ENCODE data around the gene ZNF599.

Gene ZNF599

DNA sequence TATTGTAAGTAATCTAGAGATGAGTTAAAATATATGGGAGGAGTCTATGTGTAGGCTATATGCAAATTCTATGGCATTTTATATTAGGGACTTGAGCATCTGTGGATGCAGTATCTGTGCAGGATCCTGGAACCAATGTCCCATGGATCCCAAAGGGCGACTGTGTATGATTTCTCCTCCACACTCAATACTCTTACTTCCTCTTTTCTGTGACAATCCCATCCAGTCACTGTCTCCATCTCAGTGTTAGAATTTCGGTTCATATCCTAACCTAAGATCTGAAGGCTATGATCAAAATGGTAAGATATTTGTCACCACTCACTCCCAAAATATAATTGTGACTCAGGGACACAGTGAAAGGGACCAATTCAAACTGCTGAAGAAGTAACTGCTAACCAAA, 15.1 kb upstream of the ZNF599 start:
- no peak overlapping the region for H3K27ac ChIP-seq (ENCODE audit: insufficient read depth, low read length, poor library complexity, severe bottlenecking)
- no peaks in the 10 kb centered on the region for H3K36me3 ChIP-seq (ENCODE audit: control insufficient read depth, insufficient read depth, low read length)
- no peaks in the 10 kb centered on the region for H3K27me3 ChIP-seq (replicated peaks; ENCODE audit: control insufficient read depth, insufficient read depth, low read length, poor library complexity, severe bottlenecking)
- H3K9me3 ChIP-seq (ENCODE audit: control insufficient read depth, low read length), result no peaks in the 10 kb centered on the region
- DNase-seq, result no peak
- no peak overlapping the region for H3K4me3 ChIP-seq (ENCODE audit: insufficient read depth, low read depth, low read length, poor library complexity, severe bottlenecking)
- H3K4me1 ChIP-seq (ENCODE audit: control insufficient read depth, insufficient read depth, low read length, poor library complexity, severe bottlenecking), result no peaks in the 10 kb centered on the region

- H3K9me3 ChIP-seq (ENCODE audit: control insufficient read depth, low read length), result no peaks in the 10 kb centered on the region
- H3K27ac ChIP-seq (ENCODE audit: insufficient read depth, low read length, poor library complexity, severe bottlenecking), result no peak overlapping the region
- no peak for DNase-seq
- no peak overlapping the region for H3K4me3 ChIP-seq (ENCODE audit: insufficient read depth, low read depth, low read length, poor library complexity, severe bottlenecking)
- no peaks in the 10 kb centered on the region for H3K36me3 ChIP-seq (ENCODE audit: control insufficient read depth, insufficient read depth, low read length)
- no peaks in the 10 kb centered on the region for H3K4me1 ChIP-seq (ENCODE audit: control insufficient read depth, insufficient read depth, low read length, poor library complexity, severe bottlenecking)
- H3K27me3 ChIP-seq (replicated peaks; ENCODE audit: control insufficient read depth, insufficient read depth, low read length, poor library complexity, severe bottlenecking), result no peaks in the 10 kb centered on the region
These were observed 14.2 kb upstream of the ZNF599 start for GRCh38 chr19:34787059-34787824.

GRCh38 chr19:34786236-34786635, 13.2 kb upstream of the ZNF599 start:
- no peaks in the 10 kb centered on the region for H3K27me3 ChIP-seq (replicated peaks; ENCODE audit: control insufficient read depth, insufficient read depth, low read length, poor library complexity, severe bottlenecking)
- no peak for DNase-seq
- H3K4me1 ChIP-seq (ENCODE audit: control insufficient read depth, insufficient read depth, low read length, poor library complexity, severe bottlenecking), result no peaks in the 10 kb centered on the region
- H3K36me3 ChIP-seq (ENCODE audit: control insufficient read depth, insufficient read depth, low read length), result no peaks in the 10 kb centered on the region
- no peak overlapping the region for H3K27ac ChIP-seq (ENCODE audit: insufficient read depth, low read length, poor library complexity, severe bottlenecking)
- no peaks in the 10 kb centered on the region for H3K9me3 ChIP-seq (ENCODE audit: control insufficient read depth, low read length)
- H3K4me3 ChIP-seq (ENCODE audit: insufficient read depth, low read depth, low read length, poor library complexity, severe bottlenecking), result no peak overlapping the region

DNA sequence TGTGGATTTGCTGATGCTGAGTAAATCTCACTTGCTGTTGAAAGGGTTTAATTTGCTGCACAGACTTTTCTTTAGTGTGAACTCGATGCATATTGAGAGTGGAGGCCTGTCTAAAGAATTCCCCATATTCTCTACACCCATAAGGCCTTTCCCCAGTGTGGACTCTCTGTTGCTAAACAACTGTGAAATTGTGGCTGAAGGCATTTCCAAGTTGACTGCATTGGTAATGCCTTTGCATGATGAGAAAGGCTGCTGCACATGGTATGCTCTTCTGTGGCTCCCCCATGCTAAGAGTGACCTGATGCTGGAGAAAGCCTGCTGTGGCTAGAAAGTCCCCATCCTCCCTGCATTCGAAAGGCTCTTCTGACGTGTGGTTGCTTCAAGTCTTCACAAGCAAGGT, 6.6 kb upstream of the ZNF599 start:
- Histone ChIP-seq H3K4me3 (ENCODE audit: insufficient read depth, low read depth, low read length, poor library complexity, severe bottlenecking) (no peak overlapping the region), H3K4me1 (ENCODE audit: control insufficient read depth, insufficient read depth, low read length, poor library complexity, severe bottlenecking) (no peaks in the 10 kb centered on the region), H3K27me3 (replicated peaks; ENCODE audit: control insufficient read depth, insufficient read depth, low read length, poor library complexity, severe bottlenecking) (no peaks in the 10 kb centered on the region), H3K36me3 (ENCODE audit: control insufficient read depth, insufficient read depth, low read length) (no peaks in the 10 kb centered on the region), H3K9me3 (ENCODE audit: control insufficient read depth, low read length) (no peaks in the 10 kb centered on the region), H3K27ac (ENCODE audit: insufficient read depth, low read length, poor library complexity, severe bottlenecking) (no peak overlapping the region)
- no peak for DNase-seq

DNA sequence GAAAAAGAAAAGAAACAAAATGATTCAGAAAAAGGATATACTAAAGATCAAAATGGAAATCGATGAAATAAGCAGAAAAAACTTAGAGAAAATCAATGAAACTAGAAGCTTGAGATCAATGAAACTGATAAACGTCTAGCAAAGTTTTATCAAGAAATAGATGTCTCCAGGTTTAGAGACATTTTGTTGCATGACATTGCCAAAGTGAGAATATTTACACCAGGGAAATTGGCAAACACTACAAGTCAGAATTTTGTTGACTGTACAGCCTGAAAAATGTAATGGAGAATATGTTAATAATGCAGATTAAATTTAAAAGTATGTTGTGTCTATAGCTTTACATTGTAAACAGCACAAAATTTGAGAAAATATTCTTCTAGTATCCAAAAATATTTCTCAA, 5.3 kb upstream of the ZNF599 start:
- H3K36me3 ChIP-seq (ENCODE audit: control insufficient read depth, insufficient read depth, low read length), result no peaks in the 10 kb centered on the region
- no peak overlapping the region for H3K27ac ChIP-seq (ENCODE audit: insufficient read depth, low read length, poor library complexity, severe bottlenecking)
- DNase-seq, result no peak
- no peaks in the 10 kb centered on the region for H3K9me3 ChIP-seq (ENCODE audit: control insufficient read depth, low read length)
- no peaks in the 10 kb centered on the region for H3K4me1 ChIP-seq (ENCODE audit: control insufficient read depth, insufficient read depth, low read length, poor library complexity, severe bottlenecking)
- no peak overlapping the region for H3K4me3 ChIP-seq (ENCODE audit: insufficient read depth, low read depth, low read length, poor library complexity, severe bottlenecking)
- H3K27me3 ChIP-seq (replicated peaks; ENCODE audit: control insufficient read depth, insufficient read depth, low read length, poor library complexity, severe bottlenecking), result no peaks in the 10 kb centered on the region

DNA sequence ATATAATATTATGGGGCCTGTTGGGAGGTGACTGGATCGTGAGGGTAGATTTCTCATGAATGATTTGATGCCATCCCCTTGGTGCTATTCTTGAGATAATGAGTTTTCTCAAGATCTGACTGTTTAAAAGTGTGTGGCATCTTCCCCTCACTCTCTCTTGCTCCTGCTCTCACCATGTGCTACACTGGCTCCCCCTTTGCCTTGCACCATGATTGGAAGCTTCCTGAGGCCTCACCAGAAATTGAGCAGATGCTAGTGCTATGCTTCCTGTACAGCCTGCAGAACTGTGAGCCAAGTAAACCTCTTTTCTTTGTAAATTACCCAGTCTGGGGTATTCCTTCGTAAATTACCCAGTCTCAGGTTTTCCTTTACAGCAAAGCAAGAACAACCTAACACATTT, 1.8 kb upstream of the ZNF599 start:
- Histone ChIP-seq H3K4me3 (ENCODE audit: insufficient read depth, low read depth, low read length, poor library complexity, severe bottlenecking) (no peak overlapping the region), H3K36me3 (ENCODE audit: control insufficient read depth, insufficient read depth, low read length) (no peaks in the 10 kb centered on the region), H3K4me1 (ENCODE audit: control insufficient read depth, insufficient read depth, low read length, poor library complexity, severe bottlenecking) (peaks cover 5% of the 10 kb centered on the region), H3K9me3 (ENCODE audit: control insufficient read depth, low read length) (no peaks in the 10 kb centered on the region), H3K27me3 (replicated peaks; ENCODE audit: control insufficient read depth, insufficient read depth, low read length, poor library complexity, severe bottlenecking) (no peaks in the 10 kb centered on the region), H3K27ac (ENCODE audit: insufficient read depth, low read length, poor library complexity, severe bottlenecking) (no peak overlapping the region)
- no peak for DNase-seq

DNA sequence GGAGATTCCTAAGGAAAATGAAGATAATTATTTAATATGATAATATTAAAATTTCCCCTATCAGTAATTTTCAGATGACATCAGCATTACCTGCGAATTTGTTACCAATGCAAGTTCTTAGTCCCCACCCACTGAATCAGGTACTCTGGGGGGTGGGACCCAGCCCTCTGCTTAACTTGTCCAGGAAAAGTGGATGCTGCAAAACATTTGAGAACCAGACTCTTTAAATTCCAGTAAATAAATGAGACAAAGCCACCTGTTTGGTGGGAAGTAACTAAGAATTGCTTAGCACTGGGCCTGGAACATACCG, 495 bp upstream of the ZNF599 start:
- Histone ChIP-seq H3K4me1 (ENCODE audit: control insufficient read depth, insufficient read depth, low read length, poor library complexity, severe bottlenecking) (peaks cover 5% of the 10 kb centered on the region), H3K9me3 (ENCODE audit: control insufficient read depth, low read length) (no peaks in the 10 kb centered on the region), H3K4me3 (ENCODE audit: insufficient read depth, low read depth, low read length, poor library complexity, severe bottlenecking) (no peak overlapping the region), H3K36me3 (ENCODE audit: control insufficient read depth, insufficient read depth, low read length) (peaks cover 6% of the 10 kb centered on the region), H3K27me3 (replicated peaks; ENCODE audit: control insufficient read depth, insufficient read depth, low read length, poor library complexity, severe bottlenecking) (no peaks in the 10 kb centered on the region), H3K27ac (ENCODE audit: insufficient read depth, low read length, poor library complexity, severe bottlenecking) (no peak overlapping the region)
- no peak for DNase-seq

DNA sequence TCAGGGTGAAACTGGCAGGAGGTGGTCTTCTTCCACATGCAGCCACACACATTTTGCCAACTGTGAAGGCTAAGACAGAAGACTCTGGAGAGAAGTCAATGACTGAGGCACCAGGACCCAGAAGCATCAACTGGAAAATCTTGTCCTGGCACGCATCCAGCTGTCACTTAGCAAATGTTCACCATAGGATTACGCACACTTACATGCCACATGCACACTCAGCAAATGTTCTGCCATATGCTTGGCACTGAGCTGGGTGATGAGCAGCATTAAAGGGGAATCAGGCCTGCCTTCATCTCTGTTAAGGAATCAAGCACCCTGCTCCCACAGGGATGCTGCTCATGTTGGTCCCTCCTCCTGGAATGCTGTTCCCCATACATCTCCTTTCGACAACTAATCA, 5.1 kb downstream of the ZNF599 start:
- no peaks in the 10 kb centered on the region for H3K9me3 ChIP-seq (ENCODE audit: control insufficient read depth, low read length)
- no peaks in the 10 kb centered on the region for H3K27me3 ChIP-seq (replicated peaks; ENCODE audit: control insufficient read depth, insufficient read depth, low read length, poor library complexity, severe bottlenecking)
- H3K4me3 ChIP-seq (ENCODE audit: insufficient read depth, low read depth, low read length, poor library complexity, severe bottlenecking), result no peak overlapping the region
- no peak for DNase-seq
- peaks cover 5% of the 10 kb centered on the region for H3K4me1 ChIP-seq (ENCODE audit: control insufficient read depth, insufficient read depth, low read length, poor library complexity, severe bottlenecking)
- H3K27ac ChIP-seq (ENCODE audit: insufficient read depth, low read length, poor library complexity, severe bottlenecking), result no peak overlapping the region
- H3K36me3 ChIP-seq (ENCODE audit: control insufficient read depth, insufficient read depth, low read length), result peaks cover 43% of the 10 kb centered on the region

DNA sequence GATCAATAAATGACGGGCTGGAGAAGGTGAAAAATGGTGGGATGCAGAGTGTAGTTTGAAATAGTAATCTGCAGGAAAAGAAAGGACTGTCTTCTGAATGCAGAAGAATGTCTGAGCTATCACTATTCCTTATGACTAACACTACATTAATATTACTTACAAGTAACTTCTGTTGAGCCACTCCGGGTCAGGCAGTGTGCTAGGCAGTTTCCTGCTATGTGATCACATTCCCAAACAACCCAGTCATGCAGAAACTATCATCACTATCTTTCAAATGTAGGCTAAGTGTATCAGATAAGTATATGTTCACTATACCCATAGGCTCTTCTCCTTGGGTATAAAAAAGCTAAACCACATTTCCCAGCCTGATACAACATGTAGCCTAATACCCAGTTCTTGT, 6.6 kb downstream of the ZNF599 start:
- Histone ChIP-seq H3K27me3 (replicated peaks; ENCODE audit: control insufficient read depth, insufficient read depth, low read length, poor library complexity, severe bottlenecking) (no peaks in the 10 kb centered on the region), H3K27ac (ENCODE audit: insufficient read depth, low read length, poor library complexity, severe bottlenecking) (no peak overlapping the region), H3K9me3 (ENCODE audit: control insufficient read depth, low read length) (no peaks in the 10 kb centered on the region), H3K36me3 (ENCODE audit: control insufficient read depth, insufficient read depth, low read length) (peaks cover 43% of the 10 kb centered on the region), H3K4me1 (ENCODE audit: control insufficient read depth, insufficient read depth, low read length, poor library complexity, severe bottlenecking) (no peaks in the 10 kb centered on the region), H3K4me3 (ENCODE audit: insufficient read depth, low read depth, low read length, poor library complexity, severe bottlenecking) (no peak overlapping the region)
- DNase-seq, result no peak

DNA sequence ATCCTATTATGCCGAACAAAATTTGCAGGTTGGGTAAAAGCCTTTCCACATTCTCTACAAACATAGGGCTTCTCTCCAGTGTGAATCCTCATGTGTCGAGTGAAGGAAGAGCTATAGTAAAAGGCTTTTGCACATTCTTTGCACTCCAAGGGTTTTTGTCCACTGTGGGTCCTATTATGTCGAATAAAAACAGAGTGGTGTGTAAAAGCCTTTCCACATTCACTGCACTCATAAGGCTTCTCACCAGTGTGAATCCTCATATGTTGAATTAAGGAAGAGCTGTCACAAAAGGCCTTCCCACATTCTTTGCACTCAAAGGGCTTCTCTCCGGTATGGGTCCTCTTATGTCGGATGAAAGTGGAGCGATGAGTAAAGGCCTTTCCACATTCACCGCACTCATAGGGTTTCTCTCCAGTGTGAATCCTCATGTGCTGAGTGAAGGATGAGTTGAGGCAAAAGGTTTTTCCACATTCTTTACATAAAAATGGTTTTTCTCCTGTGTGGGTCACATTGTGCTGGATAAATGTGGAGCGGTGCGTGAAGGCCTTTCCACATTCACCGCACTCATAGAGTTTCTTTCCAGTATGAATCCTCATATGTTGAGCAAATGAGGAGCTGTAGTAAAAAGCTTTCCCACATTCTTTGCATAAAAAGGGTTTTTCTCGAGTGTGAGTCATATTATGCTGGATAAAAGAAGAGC, 13.6 kb downstream of the ZNF599 start:
- DNase-seq, result no peak
- H3K9me3 ChIP-seq (ENCODE audit: control insufficient read depth, low read length), result peaks cover 42% of the 10 kb centered on the region
- no peaks in the 10 kb centered on the region for H3K27me3 ChIP-seq (replicated peaks; ENCODE audit: control insufficient read depth, insufficient read depth, low read length, poor library complexity, severe bottlenecking)
- H3K36me3 ChIP-seq (ENCODE audit: control insufficient read depth, insufficient read depth, low read length), result peaks cover 5% of the 10 kb centered on the region
- no peak overlapping the region for H3K27ac ChIP-seq (ENCODE audit: insufficient read depth, low read length, poor library complexity, severe bottlenecking)
- no peaks in the 10 kb centered on the region for H3K4me1 ChIP-seq (ENCODE audit: control insufficient read depth, insufficient read depth, low read length, poor library complexity, severe bottlenecking)
- H3K4me3 ChIP-seq (ENCODE audit: insufficient read depth, low read depth, low read length, poor library complexity, severe bottlenecking), result no peak overlapping the region
